GM19351 (cell line): Measurements from ENCODE around the gene CEP85L.
A peak's percentile ranks its signal among the peaks of the same experiment; 100 is the strongest.

Source experiments
- ATAC-seq: cut with Tn5 transposase; IDR thresholded peaks from one replicate; pipeline ENCODE4 v1.9.1; 2021; ENCODE audit warnings: mild to moderate bottlenecking, moderate library complexity; ENCODE audit not compliant: unreplicated experiment

CEP85L gene

DNA sequence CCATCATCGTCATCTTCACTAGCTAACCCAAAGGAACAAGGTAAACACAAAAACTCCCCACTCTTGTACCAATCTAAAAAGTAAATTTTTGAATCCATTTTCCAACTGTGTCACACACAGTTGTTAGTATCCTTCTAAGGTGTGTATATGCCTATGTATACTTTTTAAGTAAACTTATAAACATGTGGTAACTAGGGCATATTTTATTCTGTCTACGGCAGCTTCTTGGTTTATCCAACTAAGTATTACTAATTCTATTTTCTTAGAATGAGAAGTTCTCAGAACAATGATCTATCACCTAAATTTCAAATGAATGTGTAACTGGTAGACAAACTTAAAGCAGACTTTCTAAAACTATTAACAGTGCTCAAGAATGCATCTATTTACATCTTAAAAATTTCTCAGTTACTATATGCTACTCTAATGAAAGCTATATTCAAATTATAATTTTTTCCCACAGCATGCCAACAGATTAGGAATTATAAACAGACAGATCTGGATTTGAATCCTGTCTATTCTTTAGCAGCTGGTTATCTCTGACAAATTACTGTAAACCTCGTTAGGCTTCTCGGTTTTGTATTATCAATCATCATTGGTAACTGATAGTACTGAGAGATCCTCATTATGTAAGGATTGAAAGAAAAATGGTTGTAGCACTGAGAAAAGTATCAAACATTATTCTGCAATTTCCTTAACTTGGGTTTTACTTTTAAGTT lies 105.1 kb downstream of the CEP85L start:
- no peak for ATAC-seq

- no peak for ATAC-seq
These were observed 107.3 kb downstream of the CEP85L start for GRCh38 chr6:118544105-118544504.

GRCh38 chr6:118542184-118542952 lies 109.0 kb downstream of the CEP85L start:
- ATAC-seq = no peak

DNA sequence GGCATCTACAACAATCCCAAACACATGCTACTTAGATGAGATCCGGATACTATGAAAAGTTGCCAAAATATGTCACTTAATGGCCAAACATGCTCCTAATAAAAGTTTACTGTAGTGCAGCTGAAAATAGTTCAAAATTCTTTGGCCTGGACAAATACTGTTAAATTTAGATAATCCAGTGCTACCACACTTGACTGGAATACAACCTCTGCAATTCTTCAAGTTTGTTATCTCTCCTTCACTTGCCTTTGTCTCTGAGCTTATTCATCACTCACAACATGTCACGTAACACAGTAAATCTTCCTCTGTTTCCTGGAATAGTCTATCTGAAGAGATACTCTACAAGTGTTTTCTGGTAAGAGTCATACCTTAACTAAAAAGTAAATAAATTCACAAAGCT lies 113.8 kb downstream of the CEP85L start:
- no peak for ATAC-seq

GRCh38 chr6:118536478-118536877 lies 114.9 kb downstream of the CEP85L start:
- ATAC-seq = no peak

- no peak for ATAC-seq
These were observed 116.1 kb downstream of the CEP85L start for GRCh38 chr6:118535176-118535844.

- ATAC-seq = no peak
These were observed 120.4 kb downstream of the CEP85L start for GRCh38 chr6:118530942-118531341.

GRCh38 chr6:118529756-118530155 lies 121.6 kb downstream of the CEP85L start:
- no peak for ATAC-seq

GRCh38 chr6:118528129-118528528 lies 123.3 kb downstream of the CEP85L start:
- no peak for ATAC-seq

GRCh38 chr6:118525913-118526780 lies 125.2 kb downstream of the CEP85L start:
- no peak for ATAC-seq

- ATAC-seq = no peak
These were observed 126.7 kb downstream of the CEP85L start for GRCh38 chr6:118524686-118525085.

DNA sequence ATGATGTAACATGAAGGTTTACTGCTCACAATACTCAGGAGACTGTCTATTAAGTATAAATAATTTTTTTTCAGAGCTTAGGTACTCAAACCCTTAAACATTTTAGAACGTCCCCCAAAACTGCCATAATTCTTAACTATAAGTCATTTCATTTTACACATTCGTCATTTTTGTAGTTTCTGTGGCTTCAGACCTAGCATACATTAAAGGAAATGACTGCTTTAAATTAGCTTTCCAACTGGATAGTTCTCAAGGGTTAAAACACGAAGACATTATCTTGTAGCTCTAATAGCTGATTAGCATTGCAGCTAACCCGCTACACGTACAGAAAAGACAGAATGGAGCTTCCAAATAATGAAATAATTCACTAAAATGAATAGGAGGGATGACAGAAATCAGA lies 128.2 kb downstream of the CEP85L start:
- peak; percentile 82 for ATAC-seq

- ATAC-seq = no peak
These were observed 129.0 kb downstream of the CEP85L start for GRCh38 chr6:118522422-118522821.

- ATAC-seq = no peak
These were observed 136.7 kb downstream of the CEP85L start for GRCh38 chr6:118514689-118515088.

DNA sequence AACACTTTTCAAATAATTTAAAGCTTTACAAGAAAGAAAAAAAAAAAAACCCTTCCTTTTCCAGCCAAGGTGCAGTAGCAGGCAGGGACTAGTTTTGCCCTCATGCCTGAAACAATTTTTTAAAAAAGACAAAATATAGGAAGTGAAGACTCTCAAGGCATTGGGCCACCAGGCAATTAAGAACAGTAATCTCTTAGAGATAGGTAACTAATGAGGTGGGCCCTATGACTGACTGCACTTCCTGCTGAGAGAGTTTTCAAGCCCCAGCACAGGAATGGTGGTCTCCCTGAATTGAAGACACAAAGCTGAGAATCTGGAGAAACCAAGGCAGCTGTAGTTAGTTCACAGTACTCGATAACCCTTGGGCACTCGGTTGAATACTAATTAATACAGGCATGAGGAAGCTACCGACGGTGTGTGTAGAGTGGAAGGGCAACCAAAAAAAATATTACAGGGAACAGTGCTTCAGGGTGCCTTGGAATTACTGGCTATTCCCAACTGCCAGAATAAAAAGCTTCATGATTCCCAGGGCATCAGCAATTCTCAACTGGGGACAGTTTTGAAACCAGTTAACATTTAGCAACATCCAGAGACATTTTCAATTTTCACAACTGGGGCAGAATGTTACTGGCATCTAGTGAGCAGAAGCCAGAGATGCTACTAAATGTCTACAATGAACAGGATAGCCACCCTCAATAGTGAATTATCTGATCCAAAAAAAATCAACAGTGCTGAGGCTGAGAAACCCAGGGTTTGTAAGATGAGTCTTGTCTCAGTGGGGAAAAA lies 139.3 kb downstream of the CEP85L start:
- no peak for ATAC-seq

GRCh38 chr6:118509009-118509617 lies 142.3 kb downstream of the CEP85L start:
- ATAC-seq = no peak

- no peak for ATAC-seq
These were observed 143.8 kb downstream of the CEP85L start for GRCh38 chr6:118507636-118508035.

GRCh38 chr6:118506071-118506638 lies 145.2 kb downstream of the CEP85L start:
- no peak for ATAC-seq

DNA sequence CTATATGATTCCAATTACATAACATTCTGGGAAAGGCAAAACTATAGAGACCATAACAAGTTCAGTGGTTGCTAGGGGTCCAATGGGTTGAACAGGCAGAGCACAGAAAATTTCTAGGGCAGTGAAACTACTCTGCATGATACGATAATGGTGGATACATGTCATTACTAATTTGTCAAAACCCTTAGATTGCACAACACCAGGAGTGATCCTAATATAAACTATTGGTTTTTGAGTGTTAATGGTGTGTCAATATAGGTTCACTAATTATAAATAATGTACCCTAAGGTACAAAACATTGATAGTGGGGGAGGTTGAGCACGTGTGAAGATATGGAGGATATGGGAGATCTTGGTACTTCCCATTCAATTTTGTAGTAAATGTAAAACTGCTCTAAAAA lies 145.7 kb downstream of the CEP85L start:
- no peak for ATAC-seq
